Chondrocyte (in vitro differentiated cells): Measurements from ENCODE around the gene SNTG2. TPM values are rescaled to one million over a fixed set of nuclear protein-coding genes. Genes with fewer than 3 reads are reported as not detected.

Experiments
- DNase-seq: peaks from one replicate; pipeline ENCODE4 v3.0.0; 2021; ENCODE audit warnings: mixed read lengths, low spot score
- H3K27ac Mint-ChIP-seq: one replicate; pipeline ENCODE4 v1.8.0; 2021; ENCODE audit warnings: mild to moderate bottlenecking, moderate library complexity, mixed read lengths; ENCODE audit not compliant: unreplicated experiment
- H3K27me3 Mint-ChIP-seq: 2 replicates; pipeline ENCODE4 v1.8.0; 2021; ENCODE audit warnings: low read depth, mixed read lengths
- H3K36me3 Mint-ChIP-seq: 2 replicates; pipeline ENCODE4 v1.8.0; 2021; ENCODE audit warnings: low read depth, mixed read lengths
- H3K4me1 Mint-ChIP-seq: 2 replicates; pipeline ENCODE4 v1.8.0; 2021; ENCODE audit warnings: low read depth, mild to moderate bottlenecking, mixed read lengths
- H3K4me3 Mint-ChIP-seq: one replicate; pipeline ENCODE4 v1.8.0; 2021; ENCODE audit warnings: mild to moderate bottlenecking, moderate library complexity, mixed read lengths; ENCODE audit not compliant: unreplicated experiment
- H3K9me3 Mint-ChIP-seq: 2 replicates; pipeline ENCODE4 v1.8.0; 2021; ENCODE audit warnings: low read depth, mixed read lengths
- total RNA-seq: library from RNA; stranded (reverse); gene quantifications from 3 replicates; pipeline ENCODE4 v1.2.1, GENCODE V29; 2021
- TF ChIP-seq, protein P1 (sequence below): fragments of 200-600 bp; sonication (generic); IDR thresholded peaks from 2 replicates; pipeline ENCODE4 v1.5.0; 2021; ENCODE audit warnings: antibody characterized with exemption, mild to moderate bottlenecking, moderate library complexity

SNTG2 gene
- total RNA-seq, 1 donor from 2014 or later: not detected

- Mint-ChIP-seq H3K9me3 (no peaks in the 10 kb centered on the region), H3K4me3 (no peak overlapping the region), H3K27ac (no peak overlapping the region), H3K4me1 (peaks cover 5% of the 10 kb centered on the region), H3K36me3 (no peaks in the 10 kb centered on the region), H3K27me3 (no peaks in the 10 kb centered on the region)
- TF ChIP-seq, protein P1, sequence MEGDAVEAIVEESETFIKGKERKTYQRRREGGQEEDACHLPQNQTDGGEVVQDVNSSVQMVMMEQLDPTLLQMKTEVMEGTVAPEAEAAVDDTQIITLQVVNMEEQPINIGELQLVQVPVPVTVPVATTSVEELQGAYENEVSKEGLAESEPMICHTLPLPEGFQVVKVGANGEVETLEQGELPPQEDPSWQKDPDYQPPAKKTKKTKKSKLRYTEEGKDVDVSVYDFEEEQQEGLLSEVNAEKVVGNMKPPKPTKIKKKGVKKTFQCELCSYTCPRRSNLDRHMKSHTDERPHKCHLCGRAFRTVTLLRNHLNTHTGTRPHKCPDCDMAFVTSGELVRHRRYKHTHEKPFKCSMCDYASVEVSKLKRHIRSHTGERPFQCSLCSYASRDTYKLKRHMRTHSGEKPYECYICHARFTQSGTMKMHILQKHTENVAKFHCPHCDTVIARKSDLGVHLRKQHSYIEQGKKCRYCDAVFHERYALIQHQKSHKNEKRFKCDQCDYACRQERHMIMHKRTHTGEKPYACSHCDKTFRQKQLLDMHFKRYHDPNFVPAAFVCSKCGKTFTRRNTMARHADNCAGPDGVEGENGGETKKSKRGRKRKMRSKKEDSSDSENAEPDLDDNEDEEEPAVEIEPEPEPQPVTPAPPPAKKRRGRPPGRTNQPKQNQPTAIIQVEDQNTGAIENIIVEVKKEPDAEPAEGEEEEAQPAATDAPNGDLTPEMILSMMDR: no peak
- DNase-seq: no peak
Observed at GRCh38 chr2:1022178-1022577, 71.5 kb downstream of the SNTG2 start.

- H3K27me3 Mint-ChIP-seq: peaks cover 2% of the 10 kb centered on the region
- no peaks in the 10 kb centered on the region for H3K9me3 Mint-ChIP-seq
- TF ChIP-seq, protein P1: no peak
- DNase-seq: no peak
- H3K36me3 Mint-ChIP-seq: no peaks in the 10 kb centered on the region
- no peak overlapping the region for H3K27ac Mint-ChIP-seq
- no peak overlapping the region for H3K4me3 Mint-ChIP-seq
- H3K4me1 Mint-ChIP-seq: peaks cover 5% of the 10 kb centered on the region
Observed at GRCh38 chr2:1024981-1025380, 74.3 kb downstream of the SNTG2 start.

DNA sequence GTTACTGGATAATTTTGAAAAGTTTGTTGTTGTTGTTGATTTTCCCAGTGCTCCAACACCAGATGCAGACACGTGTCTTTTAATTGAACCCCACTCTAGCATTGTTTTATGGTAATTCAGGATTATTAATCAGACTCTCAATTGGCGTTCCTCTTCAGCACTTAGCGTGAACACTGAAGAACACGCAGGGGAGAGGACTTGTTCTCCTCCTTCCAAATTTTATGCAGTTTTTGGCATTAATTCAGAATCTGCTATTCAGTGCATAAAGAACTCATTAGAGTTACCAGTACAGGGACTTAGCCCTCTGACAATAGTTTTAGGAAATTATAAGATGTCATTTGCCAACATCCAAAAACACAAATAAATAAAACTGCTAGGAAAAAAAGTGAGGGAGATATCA lies 75.5 kb downstream of the SNTG2 start:
- no peak for DNase-seq
- H3K9me3 Mint-ChIP-seq: no peaks in the 10 kb centered on the region
- TF ChIP-seq, protein P1: no peak
- H3K4me1 Mint-ChIP-seq: peaks cover 5% of the 10 kb centered on the region
- H3K27ac Mint-ChIP-seq: no peak overlapping the region
- H3K4me3 Mint-ChIP-seq: no peak overlapping the region
- no peaks in the 10 kb centered on the region for H3K36me3 Mint-ChIP-seq
- H3K27me3 Mint-ChIP-seq: peaks cover 4% of the 10 kb centered on the region

GRCh38 chr2:1028831-1029230 lies 78.2 kb downstream of the SNTG2 start:
- H3K4me3 Mint-ChIP-seq: no peak overlapping the region
- no peak overlapping the region for H3K27ac Mint-ChIP-seq
- no peaks in the 10 kb centered on the region for H3K9me3 Mint-ChIP-seq
- no peak for DNase-seq
- TF ChIP-seq, protein P1: no peak
- H3K4me1 Mint-ChIP-seq: peaks cover 5% of the 10 kb centered on the region
- no peaks in the 10 kb centered on the region for H3K36me3 Mint-ChIP-seq
- H3K27me3 Mint-ChIP-seq: peaks cover 4% of the 10 kb centered on the region

DNA sequence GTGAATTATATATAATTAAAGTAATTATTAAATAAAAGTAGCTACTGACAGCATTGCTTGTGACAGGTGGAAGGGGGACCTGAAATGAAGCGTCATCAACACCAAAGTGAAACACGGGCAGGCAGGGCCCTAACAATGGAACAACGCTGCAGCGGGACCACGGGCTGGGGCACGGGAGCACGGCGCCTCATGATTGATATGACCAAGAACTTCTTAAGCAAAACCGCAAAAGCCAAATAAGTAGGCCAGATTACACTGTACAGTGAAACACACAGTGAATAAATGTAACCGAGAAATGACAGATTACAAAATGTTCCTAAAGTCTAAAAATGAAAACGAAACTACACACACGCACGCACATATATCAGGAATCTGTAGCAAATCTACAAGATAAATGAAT lies 81.4 kb downstream of the SNTG2 start:
- Mint-ChIP-seq H3K4me3 (no peak overlapping the region), H3K27ac (no peak overlapping the region), H3K4me1 (no peaks in the 10 kb centered on the region), H3K27me3 (peaks cover 11% of the 10 kb centered on the region), H3K9me3 (no peaks in the 10 kb centered on the region), H3K36me3 (no peaks in the 10 kb centered on the region)
- TF ChIP-seq, protein P1: no peak
- DNase-seq: no peak
